NCI-H524 (cell line): ENCODE results near the gene CFLAR.
A peak's percentile ranks its signal among the peaks of the same experiment; 100 is the strongest.

Source experiments
- DNase-seq, 2 experiments: peaks; one replicate each; lab custom pipeline; 2025; lab: John Stamatoyannopoulos, UW

CFLAR gene

GRCh38 chr2:201118961-201119854 lies 3.2 kb downstream of the CFLAR start:
- DNase-seq, result peak in 1 of 2 experiments; percentile 46

DNA sequence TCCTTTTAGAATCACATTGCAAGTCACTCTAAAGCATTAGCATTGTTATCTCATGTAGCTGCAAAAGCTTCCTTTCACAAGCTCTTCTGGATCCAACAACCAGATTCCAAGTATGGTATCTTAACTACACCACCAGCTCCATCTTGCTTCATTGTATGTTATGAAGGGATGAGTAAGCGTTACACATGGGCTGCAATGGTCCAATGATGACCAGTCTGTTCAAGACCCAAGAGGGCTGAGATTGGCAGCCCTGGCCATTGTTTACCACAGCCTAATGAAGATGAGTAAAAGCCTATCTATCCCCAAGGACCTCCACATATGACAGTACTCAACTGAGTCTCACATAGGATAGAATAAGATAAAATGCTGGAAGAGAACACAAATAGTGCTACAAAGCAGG lies 6.3 kb downstream of the CFLAR start:
- no peak for DNase-seq

DNA sequence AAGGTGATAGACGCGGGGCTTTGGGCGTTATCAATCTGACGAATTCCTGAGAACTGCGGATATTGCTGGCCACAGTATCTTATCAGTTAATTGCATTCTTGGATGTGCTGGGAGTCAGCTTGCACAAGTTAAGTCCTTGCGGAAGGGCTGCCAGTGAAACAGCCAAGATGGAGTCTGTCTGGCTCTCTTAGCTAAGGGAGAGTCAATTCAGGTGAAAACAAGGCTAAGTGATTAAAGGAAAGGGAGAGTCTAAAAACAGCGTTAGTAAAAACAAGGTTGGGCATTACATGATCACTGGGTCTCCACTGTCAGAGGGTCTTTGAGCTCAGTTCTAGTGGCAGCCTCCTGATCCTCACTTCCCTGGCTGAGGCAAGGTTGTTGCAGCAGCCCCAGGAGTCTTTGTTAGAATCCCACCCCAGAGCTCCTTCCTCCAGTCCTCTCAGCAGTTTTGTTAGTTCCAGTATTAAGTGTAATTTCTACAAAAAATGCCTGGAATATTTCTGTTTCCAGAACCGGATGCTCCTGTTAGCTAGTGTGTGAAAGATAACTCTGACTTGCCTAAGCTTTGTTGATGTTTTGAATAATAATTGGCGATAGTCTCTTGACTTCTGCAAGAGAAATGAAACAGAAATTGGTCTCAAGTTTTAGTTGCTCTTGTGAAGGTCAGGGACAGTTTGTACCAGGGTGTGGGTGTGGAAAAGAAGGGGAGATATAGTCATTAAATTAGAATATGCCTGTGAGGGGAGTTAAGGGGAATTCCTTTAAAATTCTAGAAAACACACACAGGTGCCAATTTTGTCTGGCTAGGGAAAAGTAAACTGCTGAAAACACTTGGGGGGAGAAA lies 10.6 kb downstream of the CFLAR start:
- DNase-seq, result no peak

DNA sequence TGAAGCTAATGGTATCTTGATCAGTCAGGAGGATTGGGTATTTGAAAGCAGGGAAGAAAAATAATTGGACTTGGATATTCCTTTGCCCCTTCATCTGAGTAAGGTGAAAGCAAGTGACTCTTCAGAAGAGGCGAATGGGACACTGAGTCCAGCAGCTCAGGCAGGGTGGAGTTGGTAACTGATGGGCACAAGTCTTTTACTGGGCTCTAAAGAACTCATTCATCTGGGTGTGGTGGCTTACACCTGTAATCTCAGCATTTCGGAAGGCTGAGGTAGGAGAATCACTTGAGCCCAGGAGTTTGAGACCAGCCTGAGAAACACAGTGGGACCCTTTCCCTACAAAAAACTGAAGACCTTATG lies 11.2 kb downstream of the CFLAR start:
- DNase-seq, result no peak

GRCh38 chr2:201127570-201127969 lies 11.6 kb downstream of the CFLAR start:
- DNase-seq, result peak in 1 of 2 experiments; percentile 7

- DNase-seq, result no peak
Observed at GRCh38 chr2:201128033-201128432, 12.1 kb downstream of the CFLAR start.

DNA sequence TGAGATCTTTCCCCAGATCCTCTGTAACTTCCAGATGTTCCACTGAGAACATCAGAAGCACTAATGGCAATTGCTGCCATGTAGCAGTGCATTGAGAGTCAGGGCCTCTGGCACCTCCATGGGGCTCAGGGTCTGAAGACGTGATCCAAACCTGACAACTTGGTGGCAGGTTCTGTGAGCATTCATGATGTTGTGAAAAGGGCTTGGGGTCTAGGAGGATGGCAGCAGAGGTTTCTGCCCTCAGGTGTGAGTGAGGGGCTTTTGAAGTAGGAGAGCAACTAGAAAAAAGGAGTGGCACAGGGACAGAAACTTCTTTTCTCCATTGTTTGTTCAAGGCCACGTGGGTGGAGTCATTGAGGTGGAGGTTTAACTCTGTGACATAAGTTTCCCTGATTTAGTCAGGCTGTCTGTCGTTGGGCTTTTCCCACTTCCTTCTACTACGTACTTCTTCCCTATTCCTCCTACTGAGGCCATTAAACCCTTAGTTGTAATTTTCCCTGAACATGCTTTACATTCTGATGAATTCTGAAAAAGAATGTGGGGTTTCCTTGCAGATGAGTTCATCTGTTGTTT lies 13.1 kb downstream of the CFLAR start:
- DNase-seq, result no peak

GRCh38 chr2:201130524-201131186 lies 14.7 kb downstream of the CFLAR start:
- DNase-seq, result no peak

DNA sequence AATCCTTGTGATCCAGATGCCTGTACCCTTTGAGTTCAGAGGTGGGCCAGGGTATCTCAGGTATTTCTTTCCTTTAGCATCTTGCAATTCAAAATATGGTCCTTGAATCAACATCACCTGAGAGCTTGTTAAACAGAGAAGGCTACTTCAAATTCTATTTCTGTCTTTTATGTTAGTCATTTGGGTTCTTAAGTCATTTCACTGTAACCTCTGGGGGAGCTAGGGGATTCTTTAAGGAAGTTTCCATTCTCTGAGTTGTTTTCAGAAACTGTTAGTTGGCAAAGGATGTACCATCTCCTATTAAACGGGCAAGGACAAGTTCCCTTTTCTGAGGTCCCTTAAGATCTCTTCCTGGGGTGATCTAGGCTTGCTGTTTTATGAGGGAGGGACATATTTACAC lies 16.6 kb downstream of the CFLAR start:
- no peak for DNase-seq

- DNase-seq, result no peak
Observed at GRCh38 chr2:201135386-201135785, 19.4 kb downstream of the CFLAR start.

GRCh38 chr2:201136889-201137321 lies 20.9 kb downstream of the CFLAR start:
- no peak for DNase-seq

DNA sequence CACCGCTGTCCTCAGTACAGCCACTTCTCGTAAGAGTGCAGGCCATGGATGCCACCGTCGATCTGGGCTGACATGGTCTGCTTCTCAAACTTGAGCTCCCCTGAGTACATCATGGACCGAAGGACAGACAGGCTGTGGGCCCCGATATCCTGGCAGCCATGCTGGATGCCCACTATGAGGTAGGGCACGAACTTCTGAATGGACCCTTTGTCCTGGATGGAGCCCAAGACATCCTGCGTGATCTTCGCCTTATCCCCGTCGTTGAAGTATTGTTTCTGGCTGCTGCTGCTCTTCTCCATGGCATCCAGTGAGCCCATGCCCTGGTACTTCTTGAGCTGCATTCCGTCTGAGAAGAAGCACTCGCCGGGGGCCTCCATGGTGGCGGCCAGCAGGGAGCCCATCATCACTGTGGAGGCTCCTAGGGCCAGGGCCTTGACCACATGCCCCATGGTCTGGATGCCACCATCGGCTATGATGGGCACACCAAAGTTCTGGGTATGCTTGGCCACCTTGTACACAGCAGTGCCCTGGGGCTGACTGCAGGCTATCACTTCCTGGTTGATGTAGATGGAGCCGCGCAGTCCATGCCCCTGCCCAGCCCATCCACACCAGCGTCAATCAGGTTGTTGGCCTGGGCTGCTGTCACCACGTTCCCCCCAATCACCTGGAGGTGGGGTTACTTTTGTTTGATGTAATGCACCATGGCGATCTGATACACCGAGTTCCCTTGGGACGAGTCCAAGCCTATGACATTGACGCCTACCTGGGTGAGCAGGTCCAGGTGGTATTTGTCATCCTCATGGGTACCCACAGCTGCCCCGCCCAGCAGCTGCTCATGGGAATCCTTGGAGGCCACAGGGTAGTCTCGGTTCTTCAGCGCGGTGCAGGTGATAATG lies 21.8 kb downstream of the CFLAR start:
- no peak for DNase-seq

- no peak for DNase-seq
Observed at GRCh38 chr2:201138401-201138970, 22.5 kb downstream of the CFLAR start.

- DNase-seq, result peak; percentile 39 to 84
Observed at GRCh38 chr2:201138986-201139781, 23.2 kb downstream of the CFLAR start.

GRCh38 chr2:201139836-201140604 lies 24.1 kb downstream of the CFLAR start:
- DNase-seq, result peak in 1 of 2 experiments; percentile 8

GRCh38 chr2:201144101-201145051 lies 28.4 kb downstream of the CFLAR start:
- peak; percentile 8 to 65 for DNase-seq

DNA sequence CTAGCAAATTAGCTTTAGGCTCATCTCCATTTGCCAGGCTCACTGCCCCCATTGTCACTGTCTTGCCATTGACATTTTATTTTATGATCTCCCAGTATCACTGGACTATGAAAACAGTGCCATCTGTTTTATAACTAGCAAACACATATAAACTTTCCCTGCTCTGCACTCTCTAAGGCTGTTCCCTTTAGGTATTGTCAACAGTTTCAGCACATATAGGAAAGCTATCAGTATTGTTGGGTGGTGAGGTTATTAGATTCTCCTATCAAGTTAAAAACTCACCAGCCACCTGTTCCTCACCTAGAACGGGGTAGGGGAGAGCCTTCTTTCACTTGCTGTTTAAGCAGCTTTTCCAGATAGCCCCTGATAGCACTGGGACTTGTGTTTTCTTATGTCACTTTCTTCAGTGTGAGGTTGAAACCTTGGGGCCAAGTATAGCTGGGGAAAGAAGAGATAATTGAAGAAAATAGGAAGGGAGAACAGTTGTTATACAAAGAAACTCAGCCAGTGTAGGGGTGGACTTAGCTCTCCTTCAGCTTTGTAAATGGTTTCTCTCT lies 32.5 kb downstream of the CFLAR start:
- DNase-seq, result no peak
